Smooth muscle cell (in vitro differentiated cells): ENCODE measurements around the gene ATP6V1F. TPM values are rescaled to one million over a fixed set of nuclear protein-coding genes. Genes with fewer than 3 reads are reported as not detected.

Experiments
- DNase-seq: peaks from one replicate; lab custom pipeline; 2025; ENCODE audit not compliant: unreplicated experiment; lab: John Stamatoyannopoulos, UW
- H2AFZ ChIP-seq: fragments of 200-600 bp; sonication (generic); 2 replicates; pipeline ENCODE4 v1.6.0; 2016; ENCODE audit warnings: antibody characterized with exemption, low read depth, mild to moderate bottlenecking
- H3F3A ChIP-seq: fragments of 200-600 bp; sonication (generic); 2 replicates; pipeline ENCODE4 v1.6.0; 2017; ENCODE audit warnings: antibody characterized with exemption, low read depth
- H3K27ac ChIP-seq: fragments of 200-600 bp; sonication (generic); 2 replicates; pipeline ENCODE4 v1.5.1; 2016; ENCODE audit warnings: low read depth, mild to moderate bottlenecking
- H3K27me3 ChIP-seq: fragments of 200-600 bp; sonication (generic); 2 replicates; pipeline ENCODE4 v1.6.1; 2016; ENCODE audit warnings: low read depth, mild to moderate bottlenecking
- H3K36me3 ChIP-seq: fragments of 200-600 bp; sonication (generic); 2 replicates; pipeline ENCODE4 v1.5.1; 2016; ENCODE audit warnings: low read depth
- H3K4me1 ChIP-seq: fragments of 200-600 bp; sonication (generic); 2 replicates; pipeline ENCODE4 v1.5.1; 2016; ENCODE audit warnings: low read depth
- H3K4me2 ChIP-seq: fragments of 200-600 bp; sonication (generic); 2 replicates; pipeline ENCODE4 v1.6.0; 2016; ENCODE audit warnings: mild to moderate bottlenecking
- H3K4me3 ChIP-seq: fragments of 200-600 bp; sonication (generic); 2 replicates; pipeline ENCODE4 v1.5.1; 2016; ENCODE audit warnings: mild to moderate bottlenecking
- H3K79me2 ChIP-seq: fragments of 200-600 bp; sonication (generic); 2 replicates; pipeline ENCODE4 v1.6.0; 2016; ENCODE audit warnings: low read depth, mild to moderate bottlenecking
- H3K9ac ChIP-seq: fragments of 200-600 bp; sonication (generic); 2 replicates; pipeline ENCODE4 v1.6.0; 2016; ENCODE audit warnings: low read depth
- H3K9me3 ChIP-seq: fragments of 200-600 bp; sonication (generic); replicated peaks from 2 replicates; pipeline ENCODE4 v1.5.1; 2016; ENCODE audit warnings: low read depth
- H4K20me1 ChIP-seq: fragments of 200-600 bp; sonication (generic); 2 replicates; pipeline ENCODE4 v1.6.0; 2016; ENCODE audit warnings: low read depth
- CTCF ChIP-seq: fragments of 200-600 bp; sonication (generic); IDR thresholded peaks from 2 replicates; pipeline ENCODE4 v1.5.1; 2017; ENCODE audit warnings: borderline replicate concordance, mild to moderate bottlenecking, antibody characterized with exemption; ENCODE audit not compliant: insufficient read depth, poor library complexity, severe bottlenecking
- WGBS: methylation state at CpG from one replicate; pipeline ENCODE4 v1.1.7; 2016; ENCODE audit warnings: low lambda C conversion rate; 5-methylcytosine and 5-hydroxymethylcytosine counted together
- polyA plus RNA-seq: library from polyadenylated mRNA; unstranded; fragments of >200 nt; fragmentation: Nextera tagmentation; extraction: Ambion mirVana; gene quantifications from 2 replicates; pipeline ENCODE4 v1.2.1, GENCODE V29; 2016
- total RNA-seq: library from RNA; depleted of rRNA; stranded (reverse); fragments of >200 nt; gene quantifications from 2 replicates; pipeline ENCODE4 v1.2.3, GENCODE V29; 2014

The ATP6V1F gene
- total and polyA plus RNA-seq, 2 experiments from 2014 or later = 131 to 325 TPM

GRCh38 chr7:128900237-128900636 lies 37.6 kb downstream of the ATP6V1F start:
- Histone ChIP-seq H3K36me3 (no peaks in the 10 kb centered on the region), H3K27ac (no peak overlapping the region), H3K4me1 (no peaks in the 10 kb centered on the region), H3K4me3 (no peak overlapping the region), H3K9ac (no peak overlapping the region), H3F3A (no peaks in the 10 kb centered on the region), H3K27me3 (no peaks in the 10 kb centered on the region), H3K9me3 (no peaks in the 10 kb centered on the region), H4K20me1 (no peaks in the 10 kb centered on the region), H2AFZ (no peak overlapping the region), H3K79me2 (no peaks in the 10 kb centered on the region), H3K4me2 (no peak overlapping the region)
- no peak for TF ChIP-seq CTCF
- WGBS = 91% methylated on average over 1 of the region's 1 CpG
- DNase-seq = no peak

- Histone ChIP-seq H3K27me3 (no peaks in the 10 kb centered on the region), H3F3A (no peaks in the 10 kb centered on the region), H3K9ac (no peak overlapping the region), H3K27ac (no peak overlapping the region), H3K79me2 (no peaks in the 10 kb centered on the region), H3K4me3 (no peak overlapping the region), H2AFZ (no peak overlapping the region), H3K4me1 (no peaks in the 10 kb centered on the region), H4K20me1 (no peaks in the 10 kb centered on the region), H3K9me3 (no peaks in the 10 kb centered on the region), H3K4me2 (no peak overlapping the region), H3K36me3 (no peaks in the 10 kb centered on the region)
- 87% methylated on average over 12 of the region's 12 CpGs for WGBS
- no peak for TF ChIP-seq CTCF
- no peak for DNase-seq
Measured at GRCh38 chr7:128902761-128903585, 40.3 kb downstream of the ATP6V1F start.

- no peak for DNase-seq
- 85% methylated on average over 11 of the region's 14 CpGs for WGBS
- Histone ChIP-seq H3K4me2 (no peak overlapping the region), H3F3A (no peaks in the 10 kb centered on the region), H3K9me3 (no peaks in the 10 kb centered on the region), H3K79me2 (no peaks in the 10 kb centered on the region), H2AFZ (no peak overlapping the region), H3K27ac (no peak overlapping the region), H3K9ac (no peak overlapping the region), H4K20me1 (no peaks in the 10 kb centered on the region), H3K36me3 (no peaks in the 10 kb centered on the region), H3K27me3 (no peaks in the 10 kb centered on the region), H3K4me3 (no peak overlapping the region), H3K4me1 (no peaks in the 10 kb centered on the region)
- no peak for TF ChIP-seq CTCF
Measured at GRCh38 chr7:128903621-128904361, 41.1 kb downstream of the ATP6V1F start.
